HL-60/S4 treated with phorbol 12-myristate 13-acetate at 8.2 ng/mL for 4 days and 3 days (cell line): ENCODE data around the gene SSR4.
"Not testable (repeated sequence)": the region's sequence is repeated elsewhere in the genome, so short reads cannot be mapped to it uniquely, and the experiment has no call there.

ENCODE experiments used
- in situ Hi-C: fragments of 300-500 bp; cut with MboI; formaldehyde crosslinking; loops from 2 replicates; pipeline ENCODE4 v1.15.0; 2022; ENCODE audit warnings: low sequenced_read_pairs

The SSR4 gene

DNA sequence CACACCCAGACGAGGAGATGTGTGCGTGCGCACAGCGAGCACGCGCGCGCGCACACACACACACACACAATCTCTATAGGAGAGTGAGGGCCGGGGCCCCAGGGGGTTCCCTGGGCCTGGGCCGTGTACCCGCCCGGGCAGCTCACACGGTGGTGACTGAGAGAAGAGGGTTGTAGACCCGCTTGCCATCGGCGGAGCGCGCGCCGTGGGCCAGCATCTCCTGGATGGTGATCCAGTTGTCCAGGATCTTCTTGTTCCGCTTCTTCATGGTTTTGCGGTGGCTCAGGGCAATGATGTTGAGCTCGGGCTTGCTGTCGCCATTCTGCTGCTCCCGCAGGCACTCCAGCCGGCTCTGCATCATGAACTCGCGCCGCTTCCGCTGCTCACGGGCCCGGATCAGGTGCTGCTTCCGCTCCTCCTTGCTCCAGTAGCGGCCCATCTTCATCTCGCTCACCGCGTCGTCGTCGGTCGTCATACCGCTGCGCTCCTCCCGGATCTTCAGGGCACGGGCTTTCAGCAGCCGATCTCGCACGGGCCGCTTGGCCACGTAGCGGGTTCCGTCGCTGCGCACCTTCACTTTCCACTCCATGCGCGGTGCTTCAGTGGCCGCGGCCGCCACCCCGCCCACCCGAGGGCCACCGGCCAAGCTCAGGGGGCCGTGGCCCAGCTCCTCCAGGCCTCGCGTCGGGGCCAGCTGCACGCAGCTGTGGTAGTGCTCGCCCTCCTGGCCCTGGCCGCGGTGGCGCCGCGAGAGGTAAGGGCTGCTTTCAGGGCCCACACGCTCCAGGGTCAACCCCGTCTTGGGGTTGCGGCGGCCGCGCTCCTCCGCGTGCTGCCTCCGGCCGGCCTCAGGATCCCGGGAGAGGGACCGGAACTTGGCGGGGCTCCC, 9.0 kb downstream of the SSR4 start:
- in situ Hi-C loops: no loop called here

DNA sequence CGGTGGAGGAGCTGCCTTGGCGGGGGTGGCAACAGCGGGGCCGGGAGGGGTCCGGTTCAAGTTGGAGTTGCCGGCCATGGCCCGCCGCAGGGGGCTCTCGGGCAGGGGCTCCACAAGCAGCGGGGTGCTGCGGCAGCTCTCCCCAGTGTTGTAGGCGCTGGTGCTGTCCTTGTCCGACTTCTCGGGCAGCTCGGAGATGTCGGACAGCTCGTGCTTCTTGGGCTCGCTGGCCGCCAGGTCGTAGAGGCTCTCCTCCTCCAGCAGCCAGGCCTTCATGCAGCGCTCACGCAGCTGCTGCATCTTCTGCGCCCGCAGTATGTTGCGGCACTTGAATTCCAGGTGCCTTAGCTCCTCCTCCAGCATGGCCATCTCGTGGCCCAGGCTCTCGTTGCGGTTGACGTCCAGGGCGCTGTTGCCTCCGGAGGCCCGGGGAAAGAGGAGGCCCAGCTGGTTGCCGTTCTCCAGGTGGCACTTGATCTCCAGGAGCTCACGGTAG, 9.7 kb downstream of the SSR4 start:
- in situ Hi-C loops: no loop called here

DNA sequence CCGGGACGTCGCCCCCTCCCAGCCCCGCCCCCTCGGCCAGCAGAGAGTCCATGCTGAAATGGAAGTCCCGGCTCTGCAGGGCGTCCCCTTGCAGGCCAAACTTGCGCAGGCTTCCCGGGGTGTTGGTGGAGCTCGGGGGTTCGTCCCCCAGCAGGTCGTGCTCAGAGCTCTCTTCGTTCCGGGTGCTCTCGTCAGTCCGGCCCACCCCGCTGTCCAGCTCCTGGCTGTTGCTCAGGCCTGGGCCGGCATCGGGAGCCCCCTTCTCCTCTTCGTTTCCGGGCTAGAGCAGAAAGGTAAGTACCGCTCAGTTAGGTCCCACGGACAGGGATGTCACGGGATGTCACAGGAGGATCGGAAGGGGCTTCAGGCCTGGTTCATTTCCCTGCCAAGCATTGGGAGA, 10.2 kb downstream of the SSR4 start:
- in situ Hi-C loops: no loop called here

DNA sequence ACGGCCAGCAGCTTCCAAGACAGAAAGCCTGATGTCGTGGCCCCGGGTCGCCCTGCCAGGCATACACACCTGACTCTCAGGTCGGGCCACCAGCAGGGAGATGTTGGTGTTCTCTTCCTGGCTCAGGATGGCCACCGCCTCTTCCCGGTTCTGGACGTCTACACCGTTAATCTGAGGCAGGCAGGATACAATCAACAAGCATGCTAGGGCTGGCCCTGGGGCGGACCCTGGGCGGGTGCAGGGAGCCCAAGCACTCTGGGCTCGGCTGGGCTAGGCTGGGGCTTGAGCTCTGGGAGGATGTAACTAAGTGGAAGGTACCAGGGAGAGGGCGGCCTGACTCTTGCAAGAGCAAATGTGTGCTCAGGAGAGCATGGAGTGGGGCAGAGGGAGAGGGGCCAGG, 11.0 kb downstream of the SSR4 start:
- in situ Hi-C loops: no loop called here

DNA sequence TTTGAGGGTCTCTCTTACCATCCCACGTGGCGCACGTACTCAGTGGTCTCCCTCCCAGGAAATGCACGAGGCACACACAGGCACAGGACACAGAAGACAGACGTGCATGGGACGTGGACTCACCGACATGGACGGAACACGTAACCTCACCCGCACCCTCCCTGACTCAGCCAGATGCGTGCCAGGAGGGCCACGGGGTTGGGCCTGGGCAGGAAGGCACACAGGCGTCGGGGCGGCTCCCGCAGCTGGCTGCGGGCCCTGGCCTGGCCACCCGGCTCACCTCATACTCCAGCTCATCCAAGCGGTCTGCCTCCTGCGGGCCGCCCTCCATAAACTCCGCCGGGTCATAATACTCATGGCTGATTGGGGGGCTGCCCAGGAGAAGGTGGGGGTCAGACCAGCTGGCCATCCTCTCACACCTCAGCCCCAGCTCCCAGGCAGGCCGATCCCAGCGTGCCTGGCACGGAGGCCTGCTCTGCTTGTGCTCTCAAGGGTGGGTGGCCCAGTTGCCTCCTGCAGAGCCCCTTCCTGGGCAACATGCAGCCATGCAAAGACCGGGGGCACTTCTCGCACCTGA, 12.6 kb downstream of the SSR4 start:
- in situ Hi-C loops: no loop called here

DNA sequence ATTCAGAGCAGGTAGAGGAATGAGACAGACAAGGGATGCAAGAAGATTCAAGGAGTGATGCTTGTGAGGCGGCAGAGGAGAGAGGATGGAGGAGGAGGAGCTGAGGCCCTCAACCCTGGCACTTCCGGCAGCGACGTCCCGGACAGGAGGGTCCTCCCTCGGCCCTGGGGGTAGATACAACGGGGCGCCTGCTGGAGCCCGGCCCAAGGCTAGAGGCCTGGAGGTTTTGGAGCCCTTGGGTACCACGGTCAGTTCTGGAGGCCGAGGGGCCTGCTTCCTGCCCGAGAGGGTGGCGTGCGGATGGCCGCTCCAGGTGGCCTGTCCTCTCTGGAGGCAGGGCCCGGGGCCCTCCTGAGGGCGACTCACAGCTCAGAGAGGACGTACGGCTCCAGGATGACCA, 13.5 kb downstream of the SSR4 start:
- in situ Hi-C loops: no loop called here

DNA sequence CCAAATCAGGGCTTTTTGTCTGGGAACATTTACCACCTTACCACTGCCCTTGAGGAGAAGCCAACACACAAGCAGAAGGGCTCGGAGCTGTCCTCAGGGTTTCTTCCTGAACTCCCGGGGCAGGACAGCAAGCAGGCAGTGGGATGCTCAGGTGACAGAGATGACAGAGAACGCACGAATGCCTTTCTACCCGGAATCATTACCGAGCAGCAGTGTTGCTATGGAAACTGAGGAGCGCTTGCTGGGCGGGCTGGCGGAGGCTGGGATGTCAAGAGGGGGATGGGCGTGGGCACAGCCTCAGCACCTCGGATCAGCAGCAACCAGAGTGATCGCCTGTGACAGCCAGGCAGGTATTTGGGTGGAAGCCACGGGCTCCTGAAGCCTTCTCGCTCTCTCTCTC, 17.8 kb downstream of the SSR4 start:
- in situ Hi-C loops: no loop called here

DNA sequence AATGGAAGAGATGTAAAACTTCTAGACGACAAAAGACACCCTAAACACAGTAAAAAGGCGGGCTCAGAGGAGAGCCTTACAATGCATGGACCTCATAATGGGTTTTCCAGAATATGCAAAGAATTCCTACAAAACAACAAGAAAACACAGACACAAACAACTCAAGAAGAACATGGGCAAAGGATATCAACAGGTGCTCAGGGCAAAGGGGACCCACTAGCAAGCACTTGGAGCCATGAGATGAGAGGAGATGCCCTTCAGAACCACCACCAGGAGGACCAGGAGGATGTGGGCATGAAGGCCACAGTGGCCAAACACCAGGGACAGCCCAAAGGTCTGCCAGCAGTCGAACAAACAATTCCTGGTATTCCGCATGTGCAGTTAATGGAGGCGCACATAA, 18.7 kb downstream of the SSR4 start:
- in situ Hi-C loops: no loop called here

DNA sequence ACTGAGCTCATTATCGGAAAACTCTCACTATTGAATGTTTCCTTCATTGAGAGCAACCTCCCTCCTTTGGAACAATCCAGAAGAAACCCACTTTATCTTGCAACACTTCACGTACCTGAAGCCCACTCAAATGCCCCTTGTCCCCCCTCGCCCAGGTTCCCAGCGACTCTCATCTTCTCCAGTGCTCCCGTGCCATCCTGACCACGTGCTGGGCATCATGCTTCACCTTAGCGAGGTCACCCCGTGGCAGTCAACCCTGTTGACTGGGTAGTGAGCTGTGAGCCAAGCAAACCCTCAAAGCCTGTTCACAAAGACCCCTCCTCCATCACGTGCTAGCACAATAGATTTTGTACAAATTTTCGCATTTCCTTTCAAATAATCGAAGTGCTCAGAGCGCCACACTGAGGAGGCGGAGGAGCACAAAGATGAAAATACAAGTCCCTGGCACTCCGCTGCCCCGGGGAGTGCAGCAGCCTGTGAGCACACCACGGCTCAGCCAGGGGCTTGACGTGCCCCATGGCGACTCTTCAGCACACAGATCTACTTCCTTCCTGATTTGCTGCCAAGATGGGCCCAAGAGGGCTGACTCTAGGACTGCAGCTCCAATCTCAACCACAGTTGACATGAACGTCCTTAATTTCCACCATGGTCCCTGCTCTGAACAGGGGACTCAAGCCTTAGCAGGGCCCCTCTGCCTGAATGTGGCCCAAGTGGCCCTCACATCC, 20.3 kb downstream of the SSR4 start:
- in situ Hi-C loops: no loop called here

DNA sequence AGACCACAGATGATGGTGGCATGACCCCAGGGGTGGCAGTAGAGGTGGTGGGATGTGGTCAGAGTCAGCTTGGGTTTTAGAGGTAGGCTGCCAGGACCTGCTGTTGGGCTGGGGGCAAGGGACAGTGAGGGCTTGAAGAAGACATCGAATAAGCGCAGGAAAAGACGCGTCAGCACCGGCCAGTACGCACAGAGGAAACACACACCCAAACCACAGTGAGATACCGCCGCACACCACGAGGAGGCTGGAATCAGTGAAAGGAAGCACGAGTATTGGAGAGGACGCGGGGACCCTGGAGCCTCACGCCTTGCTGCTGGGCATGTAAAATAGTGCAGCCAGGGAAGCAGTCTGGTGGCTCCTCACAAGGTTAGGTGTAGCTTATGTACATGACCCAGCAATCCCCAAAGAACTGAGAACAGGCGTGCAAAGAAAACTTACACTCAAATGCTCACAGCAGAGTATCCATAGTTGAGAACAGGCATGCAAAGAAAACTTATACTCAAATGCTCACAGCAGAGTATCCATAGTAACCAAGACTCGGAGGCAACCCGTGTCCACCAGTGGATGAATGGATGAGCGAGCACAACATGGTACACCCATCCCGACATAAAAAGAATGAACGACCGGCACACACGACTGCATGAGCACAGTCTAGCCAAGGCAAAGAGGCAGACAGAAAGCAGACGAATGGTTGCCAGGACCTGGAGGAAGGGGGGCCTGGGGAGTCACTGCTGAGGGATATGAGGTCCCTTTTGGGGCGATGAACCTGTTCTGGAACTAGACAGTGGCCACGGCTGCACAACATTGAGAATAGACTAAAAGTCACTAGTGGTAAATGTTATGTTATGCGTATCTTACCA, 22.6 kb downstream of the SSR4 start:
- in situ Hi-C loops: no loop called here

DNA sequence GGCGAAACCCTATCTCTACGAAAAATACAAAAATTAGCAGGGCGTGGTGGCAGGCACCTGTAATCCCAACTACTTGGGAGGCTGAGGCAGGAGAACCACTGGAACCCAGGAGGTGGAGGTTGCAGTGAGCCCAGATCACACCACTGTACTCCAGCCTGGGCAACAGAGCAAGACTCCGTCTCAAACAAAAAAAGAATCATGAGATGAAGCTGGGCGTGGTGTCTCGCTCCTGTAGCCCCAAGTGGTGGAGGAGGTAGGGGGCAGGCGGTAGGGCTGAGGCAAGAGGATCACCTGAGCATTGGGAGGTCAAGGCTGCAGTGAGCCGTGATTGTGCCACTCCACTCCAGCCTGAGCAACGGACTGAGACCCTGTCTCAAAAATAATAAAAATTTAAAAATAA, 23.6 kb downstream of the SSR4 start:
- in situ Hi-C loops: not testable (repeated sequence)

DNA sequence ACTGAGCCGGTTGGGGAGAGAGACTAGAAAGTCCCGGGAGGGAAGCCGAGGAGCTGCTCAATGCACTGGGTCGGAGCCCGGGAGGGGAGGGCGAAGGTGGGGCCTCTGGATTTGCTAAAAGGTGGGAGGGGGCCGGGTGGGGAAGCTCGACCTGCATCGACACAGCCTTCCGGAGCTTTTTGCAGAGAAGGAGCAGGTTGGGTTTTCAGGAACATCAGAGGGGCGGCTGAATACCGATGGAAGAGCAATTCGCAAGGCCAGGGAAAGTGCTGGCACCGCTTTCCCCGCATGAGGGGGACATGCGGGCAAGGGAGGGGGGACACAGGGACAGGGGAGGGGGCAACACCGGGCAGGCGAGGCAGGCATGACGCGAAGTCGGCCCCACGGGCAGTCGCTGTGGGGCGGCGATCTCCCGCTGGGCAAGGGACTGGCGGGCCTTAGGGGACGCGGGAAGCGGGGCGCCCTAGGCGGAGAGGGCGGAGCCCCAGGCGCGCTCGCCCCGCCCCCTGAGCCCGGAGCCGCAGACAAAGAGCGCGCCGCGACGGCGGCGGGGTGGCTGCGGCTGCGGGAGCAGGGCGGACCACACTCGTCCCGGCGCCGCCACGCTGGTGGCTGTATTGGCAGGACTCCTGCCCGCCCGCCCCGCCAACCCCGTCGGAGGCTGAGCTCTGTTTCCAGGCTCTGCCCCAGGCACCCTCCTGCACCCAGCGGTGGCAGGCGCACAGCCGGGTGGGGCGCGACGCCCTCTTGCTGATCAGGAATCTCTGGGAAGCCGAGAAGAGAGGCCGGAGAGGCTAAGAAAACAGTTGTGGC, 24.3 kb downstream of the SSR4 start:
- in situ Hi-C loops: no loop called here

DNA sequence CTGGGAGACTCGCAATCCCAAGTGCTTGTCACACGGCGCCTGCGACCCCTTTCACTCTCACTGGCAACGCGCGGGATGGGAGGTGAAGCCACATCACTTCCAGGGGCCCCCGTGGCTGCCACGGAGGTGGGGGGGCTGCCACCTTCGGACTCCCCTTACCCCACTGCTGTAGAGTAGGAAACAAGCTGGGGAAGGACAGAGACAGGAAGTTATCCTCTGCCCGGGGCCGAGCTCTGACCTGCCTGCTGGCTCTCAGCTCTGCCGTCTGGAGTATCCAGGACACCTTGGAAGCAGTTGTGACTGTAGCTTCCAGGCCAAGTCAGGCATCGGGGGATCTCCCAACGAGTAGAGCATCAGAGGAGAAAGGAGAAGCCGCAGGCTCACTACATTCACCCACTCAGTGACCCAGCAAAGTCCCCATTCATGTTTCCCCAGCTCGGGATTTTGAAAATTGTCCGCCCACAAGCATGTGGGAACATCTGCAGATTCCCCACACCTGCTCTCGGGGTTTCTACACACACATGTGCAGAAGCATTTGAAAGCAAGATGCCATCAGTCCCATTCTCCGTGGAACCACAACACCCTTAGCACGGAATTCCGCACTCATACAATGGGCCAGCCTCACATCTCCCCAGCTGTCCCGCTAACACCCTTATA, 25.0 kb downstream of the SSR4 start:
- in situ Hi-C loops: no loop called here

DNA sequence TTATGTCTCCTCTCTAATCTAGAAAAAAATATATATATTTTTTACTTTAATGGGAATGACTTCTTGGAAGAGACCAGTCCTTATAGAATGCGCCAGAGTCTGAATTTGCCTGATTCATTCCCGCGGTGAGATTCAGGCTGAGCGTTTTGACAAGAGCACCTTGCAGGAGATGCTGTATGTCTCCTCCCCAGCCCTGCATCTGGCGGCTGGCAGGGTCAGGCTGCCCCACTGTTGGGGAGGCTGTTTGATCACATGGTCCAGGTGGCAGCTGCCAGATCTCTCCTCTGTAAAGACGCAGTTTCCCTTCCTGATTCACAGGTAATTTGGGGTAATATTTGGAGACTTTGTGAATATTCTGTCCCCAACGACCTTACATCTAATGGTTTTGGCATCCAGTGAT, 26.1 kb downstream of the SSR4 start:
- in situ Hi-C loops: no loop called here

DNA sequence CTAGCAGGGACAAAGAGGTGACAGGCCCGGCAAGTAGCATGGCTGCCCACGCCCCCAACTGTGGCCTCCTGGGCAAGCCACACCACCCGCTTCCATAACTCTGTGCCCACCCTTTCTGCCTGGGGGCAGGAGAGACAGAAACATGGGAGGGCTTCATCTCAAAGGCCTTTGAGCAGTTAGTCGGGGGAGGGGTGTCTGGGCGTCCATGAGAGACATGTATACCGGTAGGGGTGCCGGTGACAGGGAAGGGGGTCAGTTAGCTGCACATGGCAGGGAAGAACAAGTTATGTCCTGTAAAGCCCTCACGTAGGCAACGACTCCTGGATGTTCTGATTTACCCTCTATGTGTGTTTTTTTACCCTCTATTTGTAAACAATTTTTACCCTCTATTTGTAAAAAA, 26.6 kb downstream of the SSR4 start:
- in situ Hi-C loops: no loop called here

DNA sequence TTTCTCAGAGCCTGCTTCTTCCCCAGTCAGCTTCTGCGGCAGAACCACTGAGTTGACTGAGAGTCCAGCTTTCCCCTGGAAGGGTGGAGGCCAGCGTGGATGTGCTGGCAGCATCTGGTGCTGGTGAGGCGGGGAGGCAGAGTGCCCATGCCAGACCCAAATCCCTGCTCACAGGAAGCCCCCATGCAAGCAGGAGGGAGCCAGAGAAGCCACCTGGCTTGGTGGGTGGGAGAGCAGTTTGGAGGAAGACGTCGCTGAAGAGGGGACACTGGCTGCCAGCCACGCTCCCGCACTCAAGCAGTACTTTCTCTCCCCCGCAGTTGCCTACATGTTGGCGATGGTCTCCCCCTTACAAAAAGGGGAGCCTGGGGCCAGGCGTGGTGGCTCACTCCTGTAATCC, 29.9 kb downstream of the SSR4 start:
- in situ Hi-C loops: no loop called here

DNA sequence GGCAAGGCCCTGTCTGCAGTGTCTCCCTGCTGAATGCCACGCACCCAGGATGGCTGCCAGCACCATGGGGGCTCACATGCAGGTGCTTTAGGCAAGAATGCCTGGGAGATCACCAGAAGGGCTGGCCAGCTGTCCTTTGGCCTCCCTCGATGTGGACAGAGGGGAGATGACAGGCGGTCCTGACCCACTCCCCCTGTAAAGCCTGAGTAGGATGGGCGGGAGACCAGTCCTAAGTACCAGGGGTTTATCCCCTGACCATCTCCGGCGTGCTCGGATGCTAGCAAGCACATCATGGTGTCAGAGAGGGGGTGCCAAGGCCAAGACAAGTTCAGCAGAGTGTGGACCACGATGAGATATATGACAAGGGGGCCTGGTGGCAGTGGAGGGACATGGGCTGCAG, 30.6 kb downstream of the SSR4 start:
- in situ Hi-C loops: no loop called here

DNA sequence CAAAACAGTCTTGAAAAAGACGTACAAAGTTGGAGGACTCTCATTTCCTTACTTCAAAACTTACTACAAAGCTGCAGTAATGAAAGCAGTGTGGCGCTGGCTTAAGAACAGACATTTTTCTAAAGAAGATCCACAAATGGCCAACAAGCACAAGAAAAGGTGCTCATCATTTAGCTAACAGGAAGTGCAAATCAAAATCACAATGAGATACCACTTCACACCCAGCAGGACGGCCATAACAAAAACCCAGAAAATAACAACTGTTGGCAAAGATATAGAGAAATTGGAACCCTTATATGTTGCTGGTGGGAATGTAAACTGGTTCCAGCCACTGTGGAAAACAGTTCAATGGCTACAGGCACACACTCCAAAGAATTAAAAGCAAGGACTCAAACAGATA, 32.5 kb downstream of the SSR4 start:
- in situ Hi-C loops: no loop called here

DNA sequence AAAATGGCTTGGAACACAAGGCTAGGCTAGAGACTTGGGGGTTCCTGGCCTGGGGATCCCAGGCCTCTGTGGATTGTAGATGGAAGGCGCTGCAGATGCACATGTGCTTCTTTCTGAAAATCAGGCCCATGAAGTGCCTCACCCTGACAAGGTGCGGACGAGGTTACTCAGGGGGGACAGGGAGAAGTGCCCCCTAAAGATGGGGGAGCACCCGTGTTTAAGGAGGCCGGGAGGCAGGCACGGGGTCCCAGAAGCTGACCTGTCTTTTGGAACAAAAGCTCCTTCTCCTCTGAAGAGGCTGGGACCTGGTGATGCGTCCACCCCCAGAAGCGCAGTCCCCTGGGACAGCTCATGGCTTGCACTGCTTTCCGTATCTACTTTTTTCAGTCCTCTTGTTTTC, 33.4 kb downstream of the SSR4 start:
- in situ Hi-C loops: no loop called here

DNA sequence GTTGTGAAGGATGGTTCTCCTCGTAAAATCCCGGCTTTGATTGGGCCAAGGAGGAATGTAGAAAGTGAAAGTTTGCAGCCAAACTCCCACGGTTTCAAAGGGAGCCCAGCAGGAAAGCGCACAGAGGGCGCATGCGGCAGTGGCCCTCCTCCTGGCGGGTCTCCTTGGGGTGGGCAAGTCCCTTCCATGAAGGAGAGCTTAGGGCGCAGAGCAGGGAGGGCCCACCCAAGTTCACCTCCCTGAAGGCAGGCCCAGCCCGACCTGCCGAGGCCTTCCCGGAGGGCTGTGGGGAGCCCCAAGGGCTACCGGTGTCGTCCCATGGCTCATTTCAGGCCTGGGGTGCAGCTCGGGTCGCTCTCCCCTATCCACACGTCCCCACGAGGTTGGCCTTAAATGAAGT, 33.8 kb downstream of the SSR4 start:
- in situ Hi-C loops: no loop called here
